Measurements from ENCODE around the gene FTO. TPM values are rescaled to one million over a fixed set of nuclear protein-coding genes. Genes with fewer than 3 reads are reported as not detected.

FTO gene
- total and polyA plus RNA-seq, 2 of the 13 experiments (the other 11 are each of a cell fraction or from before 2014, with no cell fraction given) = 41.6 to 55.8 TPM

- peak; percentile 8 for FAIRE-seq
Observed at GRCh38 chr16:53974484-53975080, 270.6 kb downstream of the FTO start.

GRCh38 chr16:53980675-53981074, 276.7 kb downstream of the FTO start:
- Histone ChIP-seq H3K27ac (ENCODE audit: extremely low read length, insufficient read depth, low read length) (no peak overlapping the region), H3K9me3 (ENCODE audit: low read length) (no peaks in the 10 kb centered on the region), H3K4me2 (ENCODE audit: low read depth, low read length) (no peak overlapping the region), H3K79me2 (ENCODE audit: insufficient read depth, low read length) (no peaks in the 10 kb centered on the region), H3K36me3 (replicated peaks in 1 of 2; ENCODE audit: control insufficient read depth in 1 of 2, insufficient read depth in 2 of 2, low read length in 2 of 2) (no peaks in the 10 kb centered on the region), H4K20me1 (ENCODE audit: insufficient read depth, low read length) (no peaks in the 10 kb centered on the region), H2AFZ (ENCODE audit: low read length) (no peak overlapping the region), H3K4me1 (ENCODE audit: insufficient read depth, low read length) (0 out of 2 replicates have a peak, but pooled peaks cover 5% of the 10 kb centered on the region), H3K27me3 (ENCODE audit: control insufficient read depth in 1 of 2, insufficient read depth in 2 of 2, low read length in 2 of 2) (no peaks in the 10 kb centered on the region), H3K9ac (ENCODE audit: insufficient read depth, low read depth, low read length) (no peak overlapping the region), H3K4me3 (replicated peaks in 1 of 3; ENCODE audit: insufficient read depth in 1 of 3, low read depth in 2 of 3, low read length in 3 of 3) (no peak overlapping the region)
- ChIA-PET CTCF (ENCODE audit: low intra/inter-chr PET ratio, low total read pairs) (no interaction called here), POLR2A (no interaction called here)
- FAIRE-seq = no peak
- 96% methylated on average over 3 of the region's 3 CpGs for WGBS (ENCODE audit: low lambda C conversion rate)
- intact Hi-C loops (cut with micrococcal nuclease; ENCODE audit: unreplicated experiment) (no loop called here), in situ Hi-C loops (cut with HindIII; ENCODE audit: extremely low pct_ligation_motif_present, low pct_unique_long_range_greater_than_20kb) (no loop called here)
- no TSS peak for BruUV-seq (replicated peaks)
- TF ChIP-seq ZNF280B (CRISPR knock-in tag; IDR thresholded peaks at IDR 0.05; ENCODE audit: borderline replicate concordance) = no peak
- no peak for TF ChIP-seq ZKSCAN5 (CRISPR knock-in tag; IDR thresholded peaks at IDR 0.05)
- TF ChIP-seq PHF21A (CRISPR knock-in tag; IDR thresholded peaks at IDR 0.05) = no peak
- TF ChIP-seq MATR3 (CRISPR knock-in tag; IDR thresholded peaks at IDR 0.05) = no peak
- no peak for TF ChIP-seq ZBTB42 (CRISPR knock-in tag; IDR thresholded peaks at IDR 0.05)
- TF ChIP-seq ZMYM2 (CRISPR knock-in tag; IDR thresholded peaks at IDR 0.05) = no peak
- no peak for TF ChIP-seq ZNF501 (CRISPR knock-in tag; IDR thresholded peaks at IDR 0.05)
- no peak for TF ChIP-seq ZBTB21 (CRISPR knock-in tag; IDR thresholded peaks at IDR 0.05)
- TF ChIP-seq TBL1XR1 (IDR thresholded peaks at IDR 0.05; ENCODE audit: borderline replicate concordance, low read length, partially characterized antibody) = no peak
- TF ChIP-seq WIZ (CRISPR knock-in tag; IDR thresholded peaks at IDR 0.05) = no peak
- DNase-seq (ENCODE audit: low spot score) = no peak
- no peak for ATAC-seq

More at GRCh38 chr16:53974484-53975080, 270.6 kb downstream of the FTO start:
- BruUV-seq (replicated peaks) = no TSS peak
- peak; percentile 64 for TF ChIP-seq CEBPB (IDR thresholded peaks at IDR 0.05; ENCODE audit: borderline replicate concordance, low read depth, low read length)
- no peak for TF ChIP-seq DNMT3B (CRISPR knock-in tag; conservative IDR thresholded peaks at IDR 0.05)
- H3K4me1 ChIP-seq (ENCODE audit: insufficient read depth, low read length) = no peaks in the 10 kb centered on the region
- no peak for DNase-seq (ENCODE audit: low spot score)
- H4K20me1 ChIP-seq (ENCODE audit: insufficient read depth, low read length) = no peaks in the 10 kb centered on the region
- no peak overlapping the region for H3K4me3 ChIP-seq (replicated peaks in 1 of 3; ENCODE audit: insufficient read depth in 1 of 3, low read depth in 2 of 3, low read length in 3 of 3)
- POLR2A ChIA-PET = no interaction called here
- no peaks in the 10 kb centered on the region for H3K27me3 ChIP-seq (ENCODE audit: control insufficient read depth in 1 of 2, insufficient read depth in 2 of 2, low read length in 2 of 2)
- H2AFZ ChIP-seq (ENCODE audit: low read length) = no peak overlapping the region
- H3K36me3 ChIP-seq (replicated peaks in 1 of 2; ENCODE audit: control insufficient read depth in 1 of 2, insufficient read depth in 2 of 2, low read length in 2 of 2) = no peaks in the 10 kb centered on the region
- no peak overlapping the region for H3K4me2 ChIP-seq (ENCODE audit: low read depth, low read length)
- H3K79me2 ChIP-seq (ENCODE audit: insufficient read depth, low read length) = no peaks in the 10 kb centered on the region
- H3K9ac ChIP-seq (ENCODE audit: insufficient read depth, low read depth, low read length) = no peak overlapping the region
- no peak overlapping the region for H3K27ac ChIP-seq (ENCODE audit: extremely low read length, insufficient read depth, low read length)
- intact Hi-C loops (cut with micrococcal nuclease; ENCODE audit: unreplicated experiment) (no loop called here), in situ Hi-C loops (cut with HindIII; ENCODE audit: extremely low pct_ligation_motif_present, low pct_unique_long_range_greater_than_20kb) (no loop called here)
- H3K9me3 ChIP-seq (ENCODE audit: low read length) = no peaks in the 10 kb centered on the region
- whole genome bisulfite sequencing (ENCODE audit: low lambda C conversion rate) = 96% methylated on average over 4 of the region's 4 CpGs
- ATAC-seq = no peak
- CTCF ChIA-PET (ENCODE audit: low intra/inter-chr PET ratio, low total read pairs) = no interaction called here
